Ovary (tissue), 3 donors: ENCODE measurements around the gene LMNB1.
A peak's percentile ranks its signal among the peaks of the same experiment; 100 is the strongest.

ENCODE experiments used
- EP300 ChIP-seq: sonication (generic); formaldehyde crosslinking; IDR thresholded peaks from one replicate; pipeline ENCODE4 v1.6.1; 2017; ENCODE audit warnings: antibody characterized with exemption
- TF ChIP-seq, protein P1 (sequence below), 3 donors: fragments of 450-650 bp in 2 of 3; fragments of 200-600 bp in 1 of 3; IDR thresholded peaks; one replicate each; pipeline versions ENCODE4 v1.5.1 to v1.8.0; 2016 to 2022; ENCODE audit warnings: antibody characterized with exemption in 3 of 3, mild to moderate bottlenecking in 1 of 3
- donor health status: DM: no; HTN: no; CAD: no.

- TF ChIP-seq EP300 = peak; percentile 32
- TF ChIP-seq, protein P1, sequence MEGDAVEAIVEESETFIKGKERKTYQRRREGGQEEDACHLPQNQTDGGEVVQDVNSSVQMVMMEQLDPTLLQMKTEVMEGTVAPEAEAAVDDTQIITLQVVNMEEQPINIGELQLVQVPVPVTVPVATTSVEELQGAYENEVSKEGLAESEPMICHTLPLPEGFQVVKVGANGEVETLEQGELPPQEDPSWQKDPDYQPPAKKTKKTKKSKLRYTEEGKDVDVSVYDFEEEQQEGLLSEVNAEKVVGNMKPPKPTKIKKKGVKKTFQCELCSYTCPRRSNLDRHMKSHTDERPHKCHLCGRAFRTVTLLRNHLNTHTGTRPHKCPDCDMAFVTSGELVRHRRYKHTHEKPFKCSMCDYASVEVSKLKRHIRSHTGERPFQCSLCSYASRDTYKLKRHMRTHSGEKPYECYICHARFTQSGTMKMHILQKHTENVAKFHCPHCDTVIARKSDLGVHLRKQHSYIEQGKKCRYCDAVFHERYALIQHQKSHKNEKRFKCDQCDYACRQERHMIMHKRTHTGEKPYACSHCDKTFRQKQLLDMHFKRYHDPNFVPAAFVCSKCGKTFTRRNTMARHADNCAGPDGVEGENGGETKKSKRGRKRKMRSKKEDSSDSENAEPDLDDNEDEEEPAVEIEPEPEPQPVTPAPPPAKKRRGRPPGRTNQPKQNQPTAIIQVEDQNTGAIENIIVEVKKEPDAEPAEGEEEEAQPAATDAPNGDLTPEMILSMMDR (IDR thresholded peaks at IDR 0.05) = peak in 1 of 3 donors; percentile 14
Observed at GRCh38 chr5:126776499-126777256, at the start of gene LMNB1.
